NCI-H1092 (cell line): Measurements from ENCODE around the gene DLX6.

Experiments used
- DNase-seq: peaks from one replicate; lab custom pipeline; 2025; lab: John Stamatoyannopoulos, UW

DLX6 gene

DNA sequence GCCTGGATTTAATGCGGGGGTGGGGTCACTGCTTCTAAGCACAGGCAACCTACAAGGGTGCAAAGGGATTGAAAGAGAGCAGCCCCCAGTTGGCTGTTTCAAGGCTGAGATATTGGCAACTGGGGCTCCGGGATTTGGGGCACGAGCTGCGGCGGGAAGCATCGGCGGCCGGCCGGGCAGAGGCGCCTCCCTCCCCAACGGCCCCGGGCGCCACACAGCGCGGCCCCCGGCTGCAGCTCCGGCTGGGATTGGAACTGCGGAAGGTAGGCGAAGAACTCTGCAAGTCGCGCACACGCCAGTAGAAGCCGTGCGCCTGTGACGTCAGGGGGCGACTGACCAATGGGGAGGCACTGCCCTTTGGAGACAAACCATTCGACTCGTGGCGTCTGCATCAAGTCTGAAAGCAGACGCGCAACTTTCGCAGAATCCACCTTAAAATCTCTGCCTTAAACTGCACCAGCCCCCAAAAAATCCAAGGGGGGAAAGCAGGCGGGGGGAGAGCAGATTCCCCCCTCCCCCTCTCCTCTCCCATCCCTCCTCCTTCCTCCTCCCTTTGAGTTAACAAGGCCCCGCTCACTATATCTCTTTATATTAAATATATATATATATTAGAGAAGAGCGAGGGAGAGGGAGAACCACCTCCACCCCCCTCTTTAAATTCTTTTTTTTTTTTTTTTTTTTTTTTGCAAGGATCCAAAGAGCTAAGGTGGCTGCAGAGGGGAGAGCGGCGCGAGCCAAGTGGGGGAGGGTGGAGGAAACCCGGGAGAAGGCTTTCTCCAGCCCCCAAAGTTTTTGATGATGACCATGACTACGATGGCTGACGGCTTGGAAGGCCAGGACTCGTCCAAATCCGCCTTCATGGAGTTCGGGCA is at the start of gene DLX6:
Gene DLX6 (plus strand): TSS at position 371 of the 872 bp plus-strand sequence. CDS start 425 bp downstream, at position 796.
- peak; percentile 98 for DNase-seq

DNA sequence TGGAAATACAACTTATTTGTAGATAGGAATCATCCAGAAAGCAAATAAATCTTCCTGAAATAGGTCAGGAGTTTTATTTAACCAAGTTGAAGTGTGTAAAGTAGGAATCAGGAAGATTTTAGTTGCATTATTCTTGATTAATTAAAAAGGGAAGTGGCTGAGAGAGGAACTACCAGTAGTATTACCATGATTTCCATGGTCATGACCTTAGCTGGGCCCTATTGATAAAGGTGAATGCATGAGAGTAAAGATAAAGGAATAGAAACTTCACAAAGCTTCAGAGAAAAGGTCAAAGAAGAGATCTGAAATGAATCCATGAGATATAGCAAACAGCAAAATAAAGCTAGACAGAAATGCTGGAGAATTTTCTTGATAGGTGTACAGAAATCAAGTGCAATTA is 46.2 kb upstream of the DLX6 start:
- no peak for DNase-seq

GRCh38 chr7:96962221-96962885 is 43.0 kb upstream of the DLX6 start:
- DNase-seq = no peak

- no peak for DNase-seq
These were observed 36.4 kb upstream of the DLX6 start for GRCh38 chr7:96968981-96969380.

DNA sequence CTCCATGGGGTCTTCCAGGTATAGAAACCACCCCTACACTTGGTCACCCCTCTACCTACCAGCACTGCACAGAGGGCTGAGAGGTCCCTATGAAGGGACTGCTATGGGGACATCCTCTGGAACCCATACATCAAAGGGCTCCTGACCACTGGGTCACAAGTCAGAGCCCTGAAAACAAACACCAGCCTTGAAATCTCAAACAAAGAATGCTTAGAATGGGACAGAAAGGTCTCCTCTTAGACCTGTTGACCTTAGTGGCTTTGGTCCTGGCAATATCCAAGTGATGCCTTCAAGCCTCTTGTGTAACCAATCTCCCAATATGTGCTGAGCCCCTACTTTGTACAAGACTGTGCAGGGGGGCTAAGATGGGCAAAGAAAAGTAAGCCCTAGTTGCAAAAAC is 34.6 kb upstream of the DLX6 start:
- no peak for DNase-seq

DNA sequence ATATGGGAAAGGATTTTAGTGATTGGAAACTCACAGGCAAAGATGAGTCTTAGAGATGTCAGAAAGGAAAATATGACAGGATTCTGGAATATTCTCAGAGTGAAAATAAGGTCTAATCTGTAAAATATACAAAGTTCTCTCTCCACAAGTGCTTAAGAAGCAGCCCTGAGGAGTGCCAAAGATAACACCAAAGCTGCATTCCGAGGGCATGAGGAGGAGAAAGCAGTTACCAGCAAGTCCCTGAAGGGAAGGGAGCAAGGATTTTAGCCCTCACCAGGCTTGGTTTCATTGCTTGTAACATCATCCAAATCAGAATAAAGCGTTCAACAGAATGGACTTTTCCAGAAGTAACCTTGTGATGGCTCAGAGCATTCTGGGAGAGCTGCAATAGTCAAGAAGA is 31.4 kb upstream of the DLX6 start:
- no peak for DNase-seq

- DNase-seq = no peak
These were observed 29.2 kb upstream of the DLX6 start for GRCh38 chr7:96976106-96976505.

GRCh38 chr7:96977445-96977844 is 27.9 kb upstream of the DLX6 start:
- DNase-seq = no peak

DNA sequence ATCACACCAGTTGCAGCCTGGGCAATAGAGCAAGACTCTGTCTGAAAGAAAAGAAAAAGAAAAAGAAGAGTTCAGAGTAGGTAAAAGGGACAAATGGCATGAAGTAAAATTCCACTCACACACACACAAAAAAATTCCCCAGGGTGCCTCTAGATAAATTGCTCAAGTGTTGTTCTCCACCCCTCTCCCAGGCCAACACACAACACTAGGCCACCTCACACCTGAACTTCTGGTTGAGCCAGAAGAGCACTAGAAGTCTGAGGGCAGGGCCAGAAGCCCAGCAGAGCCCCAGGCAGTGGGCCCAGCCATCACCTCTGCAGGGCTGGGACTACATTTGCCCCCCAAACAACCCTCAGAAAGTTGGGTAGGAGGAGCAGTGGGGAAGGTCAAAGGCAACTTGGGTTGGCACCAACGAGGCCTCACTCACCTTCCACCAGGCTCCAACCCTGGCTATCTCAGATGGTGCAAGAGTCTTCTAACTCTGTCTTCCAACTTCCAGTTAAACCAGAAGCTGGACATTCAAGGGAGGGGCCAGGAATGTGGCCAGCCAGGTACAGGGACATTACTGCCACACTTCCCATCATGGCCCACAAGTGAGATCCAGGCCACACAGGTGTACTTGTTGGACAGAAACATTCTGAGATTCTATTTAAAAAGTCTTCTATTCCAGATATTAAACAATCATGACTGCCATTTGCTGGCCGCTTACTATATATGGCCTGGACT is 25.6 kb upstream of the DLX6 start:
- no peak for DNase-seq

DNA sequence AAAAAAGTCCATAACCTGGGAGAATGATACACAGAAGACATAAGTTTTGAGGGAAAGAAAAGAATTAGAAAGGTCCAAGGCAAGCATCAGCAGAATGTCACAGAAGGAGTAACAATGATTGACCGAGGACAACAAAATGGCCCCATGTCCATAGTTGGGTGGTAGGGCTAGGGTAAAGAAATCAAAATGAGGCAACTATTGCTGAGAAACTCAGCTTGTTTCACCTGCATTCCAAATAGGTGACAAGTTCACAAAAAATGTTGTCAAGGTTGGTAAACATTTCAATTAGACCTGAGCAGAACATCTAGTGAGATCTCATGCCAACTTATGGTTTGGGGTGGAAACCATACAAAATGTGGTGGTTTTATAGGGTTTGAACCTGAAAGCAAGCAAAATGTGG is 22.8 kb upstream of the DLX6 start:
- no peak for DNase-seq

DNA sequence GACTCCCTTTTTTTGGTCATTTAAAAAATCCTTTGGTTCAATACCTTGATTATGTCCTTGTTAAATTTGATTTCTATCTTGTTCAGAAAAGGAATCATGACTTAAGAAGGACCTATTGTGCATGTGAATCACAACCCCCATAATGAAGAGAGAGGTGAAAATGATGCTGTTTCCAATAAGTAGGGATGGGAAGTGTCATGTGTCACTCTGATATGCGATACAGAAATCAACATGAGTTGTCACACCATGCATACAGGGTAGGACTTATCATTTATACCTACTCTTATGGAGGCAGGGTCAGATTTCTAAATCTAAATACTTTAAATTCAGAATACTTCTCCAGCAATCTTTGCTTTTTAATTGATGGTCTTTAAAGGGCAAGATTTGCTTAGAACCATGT is 19.4 kb upstream of the DLX6 start:
- no peak for DNase-seq

DNA sequence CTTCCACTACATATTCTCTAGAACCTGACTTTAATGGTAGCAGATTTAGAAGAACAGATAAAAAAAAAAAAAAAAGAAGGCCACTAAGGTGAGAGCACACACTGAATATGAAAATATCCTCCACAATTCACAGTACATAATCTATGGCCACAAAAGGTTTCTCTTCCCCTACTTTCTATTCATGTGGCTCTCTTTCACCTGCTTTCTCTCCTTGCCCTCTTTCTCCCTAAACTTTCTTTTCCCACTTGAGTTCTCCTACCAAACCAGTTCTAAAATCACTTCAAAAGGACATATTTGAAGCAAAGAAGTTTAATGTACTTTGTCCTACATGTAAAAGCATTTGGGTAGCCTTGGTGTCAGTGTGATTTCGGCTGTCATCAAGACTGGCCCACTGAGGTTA is 18.5 kb upstream of the DLX6 start:
- no peak for DNase-seq

DNA sequence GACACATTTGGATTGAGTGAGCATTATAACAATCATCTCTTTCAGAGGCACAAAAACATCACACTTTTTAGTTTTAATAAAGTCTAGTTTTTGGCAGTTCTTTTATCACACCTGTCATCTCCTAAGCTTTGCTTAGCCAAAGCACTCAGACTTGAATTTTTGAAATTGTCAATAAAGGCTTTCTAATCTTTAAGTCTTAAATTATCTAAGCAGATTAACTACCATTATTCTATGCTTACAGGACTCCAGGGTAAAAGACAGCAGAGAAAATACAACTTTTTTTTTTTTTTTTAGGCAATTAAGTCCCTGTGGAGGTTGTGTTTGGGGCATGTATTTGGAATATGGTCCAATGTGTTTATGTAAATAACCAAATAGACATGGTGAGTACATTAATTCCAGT is 17.6 kb upstream of the DLX6 start:
- DNase-seq = no peak

GRCh38 chr7:96989241-96989858 is 16.0 kb upstream of the DLX6 start:
- no peak for DNase-seq

GRCh38 chr7:96989859-96990317 is 15.5 kb upstream of the DLX6 start:
- DNase-seq = no peak

GRCh38 chr7:96991546-96992191 is 13.7 kb upstream of the DLX6 start:
- DNase-seq = no peak

- no peak for DNase-seq
These were observed 13.0 kb upstream of the DLX6 start for GRCh38 chr7:96992192-96993005.

DNA sequence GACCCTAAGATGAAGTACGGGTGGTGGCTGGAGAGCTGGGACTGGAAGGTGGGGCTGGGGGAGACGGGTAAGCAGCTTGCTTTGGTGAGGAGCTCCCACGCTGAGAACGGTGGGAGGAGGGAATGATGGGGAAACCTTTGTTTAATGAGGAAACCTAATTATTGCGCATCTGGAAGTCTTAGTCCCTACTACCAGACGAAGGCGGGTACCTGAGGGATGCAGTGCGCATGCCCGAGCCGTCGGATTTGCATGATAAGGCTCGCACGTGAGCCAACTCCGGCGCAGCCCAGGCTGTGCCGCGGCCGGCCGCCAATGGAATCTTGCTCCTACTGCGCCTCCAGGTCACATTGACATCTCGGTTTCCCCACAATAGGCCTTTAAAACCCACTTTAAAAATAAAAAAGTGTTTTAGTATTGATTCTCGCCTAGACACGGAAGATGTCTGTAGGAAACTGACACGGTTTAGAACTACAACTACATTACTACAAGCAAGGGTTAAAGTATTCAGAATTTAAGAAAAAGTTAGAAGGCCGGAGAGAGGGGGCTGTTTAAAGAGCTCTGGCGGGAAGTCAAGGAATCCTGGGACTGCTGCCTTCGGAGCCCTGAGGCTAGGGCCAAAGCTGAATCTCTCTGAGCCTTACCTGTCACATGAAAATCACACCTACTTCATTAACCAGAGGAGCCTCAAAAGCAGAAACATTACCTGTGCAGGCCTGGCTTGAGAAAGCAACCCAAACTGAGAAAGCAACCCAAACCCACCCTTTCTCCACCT is 12.1 kb upstream of the DLX6 start:
- DNase-seq = no peak

GRCh38 chr7:96993980-96994379 is 11.4 kb upstream of the DLX6 start:
- no peak for DNase-seq
